PC-3 (cell line): ENCODE results near the gene HSD17B12.

Experiments used
- EZH2 ChIP-seq: fragments of 300-600 bp; sonication (generic); IDR thresholded peaks from one replicate; pipeline ENCODE4 v1.6.1; 2017; ENCODE audit warnings: antibody characterized with exemption, mild to moderate bottlenecking, low read length; ENCODE audit not compliant: unreplicated experiment
- TF ChIP-seq, protein P1 (sequence below): fragments of 300-600 bp; sonication (generic); conservative IDR thresholded peaks from 2 replicates; pipeline ENCODE4 v1.5.1; 2017; ENCODE audit warnings: antibody characterized with exemption, low read depth, mild to moderate bottlenecking, low read length

- TF ChIP-seq, protein P1, sequence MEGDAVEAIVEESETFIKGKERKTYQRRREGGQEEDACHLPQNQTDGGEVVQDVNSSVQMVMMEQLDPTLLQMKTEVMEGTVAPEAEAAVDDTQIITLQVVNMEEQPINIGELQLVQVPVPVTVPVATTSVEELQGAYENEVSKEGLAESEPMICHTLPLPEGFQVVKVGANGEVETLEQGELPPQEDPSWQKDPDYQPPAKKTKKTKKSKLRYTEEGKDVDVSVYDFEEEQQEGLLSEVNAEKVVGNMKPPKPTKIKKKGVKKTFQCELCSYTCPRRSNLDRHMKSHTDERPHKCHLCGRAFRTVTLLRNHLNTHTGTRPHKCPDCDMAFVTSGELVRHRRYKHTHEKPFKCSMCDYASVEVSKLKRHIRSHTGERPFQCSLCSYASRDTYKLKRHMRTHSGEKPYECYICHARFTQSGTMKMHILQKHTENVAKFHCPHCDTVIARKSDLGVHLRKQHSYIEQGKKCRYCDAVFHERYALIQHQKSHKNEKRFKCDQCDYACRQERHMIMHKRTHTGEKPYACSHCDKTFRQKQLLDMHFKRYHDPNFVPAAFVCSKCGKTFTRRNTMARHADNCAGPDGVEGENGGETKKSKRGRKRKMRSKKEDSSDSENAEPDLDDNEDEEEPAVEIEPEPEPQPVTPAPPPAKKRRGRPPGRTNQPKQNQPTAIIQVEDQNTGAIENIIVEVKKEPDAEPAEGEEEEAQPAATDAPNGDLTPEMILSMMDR, result no peak
- no peak for TF ChIP-seq EZH2
These were observed 3.6 kb upstream of the HSD17B12 start for GRCh38 chr11:43676933-43677332.
